ENCODE data around the gene GLUD2. TPM values are rescaled to one million over a fixed set of nuclear protein-coding genes. Genes with fewer than 3 reads are reported as not detected.

GLUD2 gene
- total and polyA plus RNA-seq, 10 of the 15 experiments (the other 5 are each of a cell fraction or from before 2014, with no cell fraction given) = 0.05 to 1.5 (median 0.10) TPM; not detected in 1

GRCh38 chrX:121062289-121062688, 14.9 kb downstream of the GLUD2 start:
- Histone ChIP-seq H3K27ac (ENCODE audit: control insufficient read depth, insufficient read depth) (no peak overlapping the region), H3K9ac (ENCODE audit: control insufficient read depth, insufficient read depth, low read length) (no peak overlapping the region), H3K79me2 (ENCODE audit: control insufficient read depth, insufficient read depth, low read length) (no peaks in the 10 kb centered on the region), H3K4me1 (ENCODE audit: control insufficient read depth, insufficient read depth, low read length) (no peaks in the 10 kb centered on the region), H2AFZ (ENCODE audit: control insufficient read depth, low read depth, low read length) (no peak overlapping the region), H3K36me3 (ENCODE audit: control insufficient read depth in 2 of 2, insufficient read depth in 2 of 2, low read length in 1 of 2) (no peaks in the 10 kb centered on the region), H3K9me3 (replicated peaks; ENCODE audit: control insufficient read depth, insufficient read depth, low read length) (no peaks in the 10 kb centered on the region), H3K4me3 (no peak overlapping the region), H4K20me1 (ENCODE audit: control insufficient read depth, insufficient read depth) (no peaks in the 10 kb centered on the region), H3K4me2 (ENCODE audit: control insufficient read depth, insufficient read depth) (no peak overlapping the region), H3K27me3 (replicated peaks in 1 of 2; ENCODE audit: control insufficient read depth in 2 of 2, insufficient read depth in 2 of 2, low read length in 1 of 2) (no peaks in the 10 kb centered on the region)
- FAIRE-seq = no peak
- in situ Hi-C loops (cut with MboI) = no loop called here
- no TSS peak for BruUV-seq (replicated peaks)
- ChIA-PET POLR2A (no interaction called here), SMC1A (ENCODE audit: uncharacterized antibody, unreplicated experiment) (no interaction called here), CTCF (no interaction called here), RAD21 (ENCODE audit: unreplicated experiment) (no interaction called here)
- ATAC-seq = no peak
- no peak for TF ChIP-seq BRCA1 (IDR thresholded peaks at IDR 0.05; ENCODE audit: low read depth, low read length)
- no peak for TF ChIP-seq CREM (IDR thresholded peaks at IDR 0.05; ENCODE audit: low read depth)
- TF ChIP-seq SPI1 (IDR thresholded peaks at IDR 0.05; ENCODE audit: borderline replicate concordance, insufficient read depth, low read depth, low read length) = no peak
- no peak for DNase-seq (ENCODE audit: low read depth, low spot score)
- WGBS (ENCODE audit: insufficient coverage, insufficient replicate concordance, low lambda C conversion rate, missing lambda C conversion rate) = 47% methylated on average over 3 of the region's 3 CpGs
- intact Hi-C loops (cut with micrococcal nuclease; ENCODE audit: unreplicated experiment) = no loop called here

- no peak overlapping the region for H3K27ac ChIP-seq (ENCODE audit: control insufficient read depth, insufficient read depth)
- H3K4me3 ChIP-seq = no peak overlapping the region
- no peaks in the 10 kb centered on the region for H3K9me3 ChIP-seq (replicated peaks; ENCODE audit: control insufficient read depth, insufficient read depth, low read length)
- no peak overlapping the region for H2AFZ ChIP-seq (ENCODE audit: control insufficient read depth, low read depth, low read length)
- H3K36me3 ChIP-seq (ENCODE audit: control insufficient read depth in 2 of 2, insufficient read depth in 2 of 2, low read length in 1 of 2) = no peaks in the 10 kb centered on the region
- DNase-seq (ENCODE audit: low read depth, low spot score) (no peak), ATAC-seq (no peak), FAIRE-seq (no peak)
- in situ Hi-C loops (cut with MboI) (no loop called here), intact Hi-C loops (cut with micrococcal nuclease; ENCODE audit: unreplicated experiment) (no loop called here)
- POLR2A ChIA-PET = no interaction called here
- no peaks in the 10 kb centered on the region for H4K20me1 ChIP-seq (ENCODE audit: control insufficient read depth, insufficient read depth)
- WGBS (ENCODE audit: insufficient coverage, insufficient replicate concordance, low lambda C conversion rate, missing lambda C conversion rate) = 77% methylated on average over 6 of the region's 6 CpGs
- RAD21 ChIA-PET (ENCODE audit: unreplicated experiment) = no interaction called here
- TF ChIP-seq, protein P1, sequence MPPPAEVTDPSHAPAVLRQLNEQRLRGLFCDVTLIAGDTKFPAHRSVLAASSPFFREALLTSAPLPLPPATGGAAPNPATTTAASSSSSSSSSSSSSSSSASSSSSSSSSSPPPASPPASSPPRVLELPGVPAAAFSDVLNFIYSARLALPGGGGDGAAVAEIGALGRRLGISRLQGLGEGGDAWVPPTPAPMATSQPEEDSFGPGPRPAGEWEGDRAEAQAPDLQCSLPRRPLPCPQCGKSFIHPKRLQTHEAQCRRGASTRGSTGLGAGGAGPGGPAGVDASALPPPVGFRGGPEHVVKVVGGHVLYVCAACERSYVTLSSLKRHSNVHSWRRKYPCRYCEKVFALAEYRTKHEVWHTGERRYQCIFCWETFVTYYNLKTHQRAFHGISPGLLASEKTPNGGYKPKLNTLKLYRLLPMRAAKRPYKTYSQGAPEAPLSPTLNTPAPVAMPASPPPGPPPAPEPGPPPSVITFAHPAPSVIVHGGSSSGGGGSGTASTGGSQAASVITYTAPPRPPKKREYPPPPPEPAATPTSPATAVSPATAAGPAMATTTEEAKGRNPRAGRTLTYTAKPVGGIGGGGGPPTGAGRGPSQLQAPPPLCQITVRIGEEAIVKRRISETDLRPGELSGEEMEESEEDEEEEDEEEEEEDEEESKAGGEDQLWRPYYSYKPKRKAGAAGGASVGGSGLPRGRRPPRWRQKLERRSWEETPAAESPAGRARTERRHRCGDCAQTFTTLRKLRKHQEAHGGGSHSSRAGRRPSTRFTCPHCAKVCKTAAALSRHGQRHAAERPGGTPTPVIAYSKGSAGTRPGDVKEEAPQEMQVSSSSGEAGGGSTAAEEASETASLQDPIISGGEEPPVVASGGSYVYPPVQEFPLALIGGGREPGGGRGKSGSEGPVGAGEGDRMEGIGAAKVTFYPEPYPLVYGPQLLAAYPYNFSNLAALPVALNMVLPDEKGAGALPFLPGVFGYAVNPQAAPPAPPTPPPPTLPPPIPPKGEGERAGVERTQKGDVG (CRISPR knock-in tag; IDR thresholded peaks at IDR 0.05) = no peak
- TF ChIP-seq NRF1 (conservative IDR thresholded peaks at IDR 0.05; ENCODE audit: low read depth, low read length) (no peak), YBX1 (IDR thresholded peaks at IDR 0.05) (no peak), GABPA (IDR thresholded peaks at IDR 0.05; ENCODE audit: low read depth) (no peak), SRF (IDR thresholded peaks at IDR 0.05; ENCODE audit: low read depth in 2 of 2, low read length in 2 of 2) (no peak), EED (IDR thresholded peaks at IDR 0.05; ENCODE audit: low read depth) (no peak), MXI1 (IDR thresholded peaks at IDR 0.05; ENCODE audit: low read depth, low read length) (no peak), ESRRA (IDR thresholded peaks at IDR 0.05; ENCODE audit: low read length) (no peak), PML (IDR thresholded peaks at IDR 0.05; ENCODE audit: low read length) (no peak), HCFC1 (IDR thresholded peaks at IDR 0.05; ENCODE audit: low read length) (no peak), RAD51 (IDR thresholded peaks at IDR 0.05) (no peak), CBX5 (IDR thresholded peaks at IDR 0.05; ENCODE audit: low read depth) (no peak)
- H3K4me2 ChIP-seq (ENCODE audit: control insufficient read depth, insufficient read depth) = no peak overlapping the region
- H3K27me3 ChIP-seq (replicated peaks in 1 of 2; ENCODE audit: control insufficient read depth in 2 of 2, insufficient read depth in 2 of 2, low read length in 1 of 2) = no peaks in the 10 kb centered on the region
- H3K9ac ChIP-seq (ENCODE audit: control insufficient read depth, insufficient read depth, low read length) = no peak overlapping the region
- H3K79me2 ChIP-seq (ENCODE audit: control insufficient read depth, insufficient read depth, low read length) = no peaks in the 10 kb centered on the region
- no peaks in the 10 kb centered on the region for H3K4me1 ChIP-seq (ENCODE audit: control insufficient read depth, insufficient read depth, low read length)
- SMC1A ChIA-PET (ENCODE audit: uncharacterized antibody, unreplicated experiment) = no interaction called here
- CTCF ChIA-PET = no interaction called here
- BruUV-seq (replicated peaks) = no TSS peak
These were observed 17.2 kb downstream of the GLUD2 start for GRCh38 chrX:121064579-121064978.
